DMS 273 (cell line): ENCODE data around the gene EPHX1.

Source experiments
- DNase-seq: peaks from one replicate; lab custom pipeline; 2025; ENCODE audit not compliant: unreplicated experiment; lab: John Stamatoyannopoulos, UW

Gene EPHX1

DNA sequence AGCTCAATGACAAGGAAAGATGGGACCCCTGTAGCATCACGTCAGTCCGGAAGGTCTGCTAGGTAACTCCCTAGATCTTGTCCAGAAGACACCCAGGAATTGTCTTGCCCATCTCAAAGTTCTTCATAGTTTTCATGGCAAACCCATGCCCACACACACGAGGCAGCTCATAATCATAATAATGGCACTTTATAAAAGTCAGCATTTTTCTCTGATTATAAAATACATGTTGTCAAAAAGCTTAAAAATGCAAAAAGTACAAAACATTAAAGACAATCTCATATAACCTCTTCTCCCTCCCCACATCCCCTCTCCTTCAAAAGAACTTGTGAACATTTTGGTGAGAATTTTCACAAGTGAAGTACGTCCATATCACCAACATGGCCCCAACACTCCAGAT lies 30.8 kb downstream of the EPHX1 start:
- DNase-seq: no peak

DNA sequence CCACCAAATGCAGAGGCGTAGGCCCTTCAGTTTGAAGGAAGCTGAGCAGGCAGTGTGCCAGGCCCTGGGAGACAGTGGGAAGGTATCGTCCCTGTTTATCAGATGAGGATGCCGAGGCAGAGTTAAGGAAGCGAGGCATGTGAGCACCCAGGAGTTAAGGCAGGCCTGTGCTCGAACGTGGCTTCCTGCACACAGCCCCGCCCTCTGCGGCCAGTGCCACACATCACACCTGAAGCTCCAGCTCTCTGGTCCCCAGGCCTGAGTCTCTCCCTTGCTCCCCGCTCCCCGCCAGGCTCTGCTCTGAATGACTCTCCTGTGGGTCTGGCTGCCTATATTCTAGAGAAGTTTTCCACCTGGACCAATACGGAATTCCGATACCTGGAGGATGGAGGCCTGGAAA lies 32.1 kb downstream of the EPHX1 start:
- DNase-seq: no peak

DNA sequence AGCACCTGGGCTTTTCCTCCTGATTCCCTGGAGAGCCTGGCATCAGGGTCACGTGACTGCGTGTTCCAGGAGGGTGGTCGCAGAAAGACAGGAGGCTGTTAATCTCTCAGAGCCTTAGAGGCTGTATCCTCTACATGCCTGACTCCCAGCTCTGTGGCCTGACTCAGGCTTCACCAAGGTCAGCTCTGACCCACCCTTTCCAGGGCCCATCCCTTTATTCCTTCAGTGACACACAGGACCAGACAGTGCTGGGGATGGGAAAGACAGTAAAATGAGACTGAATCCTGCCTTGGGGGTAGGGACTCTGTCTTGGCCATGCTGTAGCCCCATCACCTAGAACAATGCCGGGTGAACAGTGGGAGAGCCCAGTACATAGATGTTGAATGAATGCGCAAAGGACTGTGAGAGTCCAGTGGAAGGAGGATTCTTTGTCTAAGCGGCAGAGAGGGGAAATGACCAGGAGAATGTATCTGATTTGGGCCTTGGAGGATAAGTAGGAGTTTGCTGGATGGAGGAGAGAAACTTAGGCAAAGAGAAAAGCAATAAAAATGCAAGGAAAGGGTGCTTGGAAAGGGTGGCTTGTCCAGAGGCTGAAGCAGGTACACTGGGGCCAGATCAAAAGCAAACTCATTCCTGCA lies 33.0 kb downstream of the EPHX1 start:
- no peak for DNase-seq

DNA sequence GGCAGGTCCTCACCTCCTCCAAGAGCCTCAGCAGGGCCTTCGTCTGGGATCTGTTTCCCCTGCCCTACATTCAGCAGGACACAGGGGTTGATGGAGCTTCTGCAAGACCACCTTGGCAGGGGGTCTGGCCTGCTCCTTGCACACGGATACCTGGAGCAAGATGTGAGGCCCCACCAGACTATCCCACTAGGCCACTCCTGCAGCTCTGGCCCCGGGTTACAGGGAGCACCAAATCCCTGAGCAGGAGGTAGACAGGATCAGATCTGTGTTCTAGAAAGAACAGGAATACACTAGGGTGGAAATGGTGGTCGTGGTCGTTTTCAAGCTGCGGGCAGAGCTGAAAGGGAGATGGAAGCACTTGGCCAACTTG lies 33.5 kb downstream of the EPHX1 start:
- no peak for DNase-seq

DNA sequence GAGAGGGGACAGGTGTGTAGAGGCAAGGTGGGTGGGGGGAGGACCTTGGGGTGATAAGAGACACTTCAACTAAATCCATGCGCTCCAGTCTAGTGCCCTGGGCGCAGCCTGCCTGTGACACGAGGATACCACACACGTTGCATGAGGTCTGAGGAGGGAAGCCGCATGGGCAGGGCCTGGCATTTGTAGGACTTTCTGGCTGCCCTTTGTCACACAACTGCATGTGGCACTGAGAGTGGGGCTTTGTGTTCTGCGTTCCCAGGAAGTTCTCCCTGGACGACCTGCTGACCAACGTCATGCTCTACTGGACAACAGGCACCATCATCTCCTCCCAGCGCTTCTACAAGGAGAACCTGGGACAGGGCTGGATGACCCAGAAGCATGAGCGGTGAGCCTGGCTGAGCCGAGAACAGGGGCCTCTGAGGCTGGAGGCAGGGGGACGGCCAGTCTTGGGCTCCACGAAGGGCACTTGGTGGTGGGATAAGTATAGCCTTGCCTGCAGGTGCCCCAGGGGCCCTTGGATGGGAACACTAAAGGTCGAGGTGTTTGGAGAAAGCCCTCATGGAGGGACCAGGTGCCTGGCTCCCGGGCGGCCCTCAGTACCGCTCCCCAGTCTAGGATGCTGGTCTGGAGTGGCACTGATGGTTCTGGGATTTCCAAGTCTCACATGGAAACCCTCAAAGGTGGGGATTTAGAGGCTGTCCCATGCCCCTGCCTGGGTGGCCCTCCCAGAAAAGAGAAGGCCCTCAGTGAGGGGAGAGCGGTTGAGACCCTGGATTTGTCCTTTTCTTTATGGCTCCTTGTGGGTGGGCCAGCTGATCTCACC lies 34.5 kb downstream of the EPHX1 start:
- DNase-seq: no peak

DNA sequence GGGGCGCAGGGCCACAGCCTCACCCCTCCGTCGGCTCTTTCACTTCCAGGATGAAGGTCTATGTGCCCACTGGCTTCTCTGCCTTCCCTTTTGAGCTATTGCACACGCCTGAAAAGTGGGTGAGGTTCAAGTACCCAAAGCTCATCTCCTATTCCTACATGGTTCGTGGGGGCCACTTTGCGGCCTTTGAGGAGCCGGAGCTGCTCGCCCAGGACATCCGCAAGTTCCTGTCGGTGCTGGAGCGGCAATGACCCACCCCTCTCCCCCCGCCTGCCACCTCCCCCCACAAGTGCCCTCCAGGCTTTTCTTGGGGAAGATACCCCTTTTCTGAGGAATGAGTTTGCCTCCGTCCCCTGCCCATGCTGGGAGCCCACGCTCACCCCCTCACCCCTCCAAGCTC lies 35.2 kb downstream of the EPHX1 start:
- DNase-seq: no peak

DNA sequence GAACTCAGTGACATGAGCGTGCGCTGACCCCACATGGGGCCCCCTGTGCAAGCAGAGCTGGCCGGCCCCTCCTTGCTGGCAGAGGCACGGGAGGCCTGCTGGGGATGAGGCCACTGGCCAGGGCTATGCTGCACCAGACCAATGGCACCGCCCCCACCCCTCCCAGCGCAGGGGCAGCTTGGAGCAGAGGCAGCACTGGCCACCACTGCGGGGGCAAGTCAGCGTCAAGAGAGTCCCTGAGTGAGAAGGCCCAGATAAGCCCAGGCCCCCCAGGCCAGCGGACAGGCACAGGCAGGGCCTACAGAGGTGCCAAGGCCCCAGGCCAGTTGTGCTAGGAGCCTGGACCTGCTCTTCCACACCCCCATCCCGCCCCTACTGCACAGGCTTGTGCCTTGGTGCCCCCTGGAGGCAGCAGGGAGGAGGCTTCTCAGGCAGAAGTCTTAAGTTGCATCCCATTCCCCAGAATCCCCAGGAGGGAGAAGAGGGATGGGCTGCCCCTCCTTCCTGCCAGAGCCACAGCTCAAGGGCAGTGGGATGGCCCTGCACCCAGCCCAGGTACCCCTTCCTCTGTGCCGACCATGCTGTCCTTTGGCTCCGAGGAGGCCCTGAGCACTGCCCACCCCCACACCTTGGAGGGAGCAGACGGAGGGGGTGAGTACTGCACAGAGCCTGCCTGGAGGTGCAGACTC lies 35.8 kb downstream of the EPHX1 start:
- DNase-seq: peak; percentile 91

DNA sequence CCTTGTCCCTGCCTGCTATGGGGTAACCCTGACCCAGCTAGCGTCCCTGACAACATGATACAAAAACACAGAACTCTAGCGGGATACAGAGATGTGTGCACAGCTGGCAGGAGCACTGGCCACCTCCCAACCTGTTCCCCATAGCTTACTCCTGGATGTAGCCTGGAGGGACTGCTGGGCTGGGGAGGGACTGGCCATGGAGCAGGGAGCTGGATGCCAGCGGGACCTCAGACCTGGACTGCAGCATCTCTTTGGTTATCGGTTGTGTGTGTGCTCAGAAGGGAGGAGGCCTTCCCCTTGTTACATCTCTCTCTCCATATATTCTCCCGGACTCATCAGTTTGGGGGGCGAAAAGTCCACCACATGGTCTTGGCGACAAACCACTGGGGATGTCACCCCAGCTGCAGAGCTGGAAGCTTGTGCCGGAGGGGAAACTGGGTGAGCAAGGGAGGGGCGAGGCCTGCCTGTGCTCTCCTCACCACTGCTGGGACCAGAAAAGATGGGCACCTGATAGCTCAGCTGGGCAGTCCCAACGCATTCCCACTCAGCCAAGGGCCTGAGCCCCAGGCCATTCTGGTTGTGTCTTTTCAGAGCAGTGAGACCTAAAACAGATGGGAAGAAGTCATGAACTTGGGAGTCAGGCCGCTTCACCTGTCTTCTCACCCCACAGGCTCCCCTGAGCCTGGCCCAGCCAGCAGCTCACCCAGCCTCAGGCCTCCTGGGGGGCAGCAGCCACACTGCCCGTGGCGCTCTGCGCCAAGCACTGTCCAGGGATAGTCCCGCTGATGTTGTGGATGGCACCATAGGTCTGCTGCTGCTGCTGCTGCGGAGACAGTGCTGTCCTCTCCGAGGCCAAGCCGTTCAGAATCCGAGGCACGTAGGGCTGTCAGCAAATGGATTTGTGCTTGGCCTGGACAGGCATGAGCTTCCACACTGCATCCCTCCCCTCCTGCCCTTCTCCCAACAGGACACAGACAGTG lies 36.7 kb downstream of the EPHX1 start:
- no peak for DNase-seq

DNA sequence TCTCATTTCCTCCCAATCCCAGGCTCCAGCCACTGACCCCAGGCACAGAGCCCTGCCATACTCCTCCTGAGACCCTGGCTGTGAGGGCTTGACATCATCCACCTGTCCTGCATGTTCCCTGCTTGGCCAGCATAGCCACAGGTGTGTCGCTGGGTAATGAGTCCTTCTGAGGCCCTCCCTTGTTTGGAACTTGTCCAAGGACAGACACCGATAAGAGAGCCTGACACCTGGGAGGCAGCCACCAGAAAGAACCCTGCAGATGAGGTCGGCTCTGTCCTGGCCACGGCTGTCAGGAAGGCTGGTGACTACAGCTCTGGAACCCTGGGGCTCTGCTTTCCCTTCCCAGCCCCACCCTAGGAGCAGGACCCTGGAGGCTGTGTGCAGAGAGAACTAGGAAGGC lies 37.7 kb downstream of the EPHX1 start:
- DNase-seq: no peak

DNA sequence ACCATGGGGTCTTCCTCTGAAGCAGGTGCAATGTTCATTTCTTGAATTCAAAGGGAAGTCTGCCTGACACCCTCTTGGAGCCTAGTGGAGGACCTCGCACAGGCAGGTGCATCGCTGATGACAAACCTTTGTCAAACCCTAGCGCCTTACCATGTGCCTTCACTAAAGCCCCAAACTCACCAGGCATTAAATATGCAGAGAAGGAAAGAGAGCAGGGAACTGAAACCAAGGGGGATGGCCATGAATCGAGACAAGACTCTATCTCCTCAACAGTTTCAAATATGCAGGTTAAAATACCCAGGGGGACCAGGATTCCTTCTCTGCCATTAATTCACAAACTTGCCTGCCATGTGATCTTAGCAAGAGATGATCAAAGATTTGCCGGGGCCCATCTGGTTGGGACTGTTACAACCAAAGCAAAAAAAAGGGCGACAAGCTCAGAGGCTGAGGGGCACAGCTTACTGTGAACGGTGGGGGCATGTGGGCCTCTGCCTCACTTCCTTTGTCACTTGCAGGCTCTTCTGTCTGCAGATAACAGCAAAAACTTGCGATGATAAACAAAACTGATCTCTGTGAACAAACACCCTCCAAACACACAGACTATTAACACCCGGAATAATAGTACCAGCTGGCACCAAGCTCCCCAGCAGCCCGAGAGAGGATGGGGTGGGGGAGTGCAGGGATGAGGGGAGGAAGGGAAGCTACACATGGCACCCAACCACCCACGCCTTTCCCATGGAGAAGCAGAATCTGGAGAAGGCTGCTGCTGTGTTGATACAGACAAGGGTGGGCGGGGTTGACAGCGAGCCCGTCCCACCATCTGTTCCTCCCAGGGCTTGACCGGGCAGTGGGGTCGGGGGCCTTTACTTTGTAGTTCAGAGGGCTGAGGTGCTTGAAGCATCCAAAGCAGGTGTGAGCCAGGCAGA lies 38.4 kb downstream of the EPHX1 start:
- DNase-seq: peak; percentile 97

DNA sequence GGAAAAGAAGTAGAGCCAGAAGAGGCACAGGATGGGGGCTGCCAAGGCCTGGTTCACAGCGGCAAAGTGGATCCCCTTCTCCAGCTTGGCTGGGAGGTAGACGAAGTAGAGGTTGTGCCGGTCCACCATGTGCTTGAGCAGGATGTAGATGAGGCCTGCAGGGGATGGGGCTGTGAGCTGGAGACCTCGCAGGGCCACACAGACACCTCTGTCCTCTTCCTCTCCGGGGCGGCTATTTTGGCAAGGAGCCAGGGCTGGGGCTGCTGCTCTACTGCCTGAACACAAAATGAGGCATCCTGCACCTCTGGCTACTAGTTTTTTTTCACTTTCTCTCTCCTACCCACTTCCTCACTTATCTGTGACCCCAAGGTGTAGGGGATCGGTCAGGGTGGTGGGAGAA lies 40.0 kb downstream of the EPHX1 start:
- DNase-seq: peak; percentile 36

DNA sequence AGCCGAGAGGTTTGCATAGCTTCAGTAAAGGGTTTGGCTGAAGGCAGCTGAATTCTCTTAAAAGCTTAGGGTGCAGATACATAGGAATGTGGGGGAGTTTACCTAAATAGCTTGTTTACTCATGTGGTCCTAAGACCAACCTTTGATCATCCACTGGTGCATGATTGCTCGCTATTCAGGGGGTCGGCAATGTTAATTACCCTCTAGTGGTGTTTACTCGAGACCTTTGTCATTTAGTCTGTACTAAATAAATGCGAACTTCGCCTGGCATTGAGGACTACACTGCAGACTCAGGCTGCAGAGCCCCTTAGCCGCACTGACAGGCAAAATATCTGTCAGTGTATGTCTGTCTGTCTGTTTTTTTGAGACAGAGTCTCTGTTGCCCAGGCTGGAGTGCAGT lies 40.4 kb downstream of the EPHX1 start:
- DNase-seq: no peak

DNA sequence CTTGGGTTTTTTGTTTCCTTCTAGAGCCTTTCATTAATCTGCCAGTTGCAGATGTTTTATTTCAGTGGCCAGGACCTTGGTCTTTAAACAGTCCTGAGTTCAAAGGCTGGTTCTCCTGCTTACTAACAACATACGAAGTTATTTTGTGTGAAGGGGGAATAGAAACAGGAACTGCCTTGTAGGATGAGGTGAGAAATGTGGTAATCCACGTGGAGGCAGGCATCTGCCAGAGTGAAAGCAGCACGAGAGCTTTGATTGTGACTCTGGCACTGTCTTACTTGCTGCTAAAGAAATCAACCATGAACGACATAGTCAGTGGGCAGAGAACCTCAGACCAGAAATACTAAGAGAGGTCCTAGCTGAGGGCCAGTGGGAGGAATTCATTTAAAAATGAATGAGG lies 41.9 kb downstream of the EPHX1 start:
- no peak for DNase-seq

DNA sequence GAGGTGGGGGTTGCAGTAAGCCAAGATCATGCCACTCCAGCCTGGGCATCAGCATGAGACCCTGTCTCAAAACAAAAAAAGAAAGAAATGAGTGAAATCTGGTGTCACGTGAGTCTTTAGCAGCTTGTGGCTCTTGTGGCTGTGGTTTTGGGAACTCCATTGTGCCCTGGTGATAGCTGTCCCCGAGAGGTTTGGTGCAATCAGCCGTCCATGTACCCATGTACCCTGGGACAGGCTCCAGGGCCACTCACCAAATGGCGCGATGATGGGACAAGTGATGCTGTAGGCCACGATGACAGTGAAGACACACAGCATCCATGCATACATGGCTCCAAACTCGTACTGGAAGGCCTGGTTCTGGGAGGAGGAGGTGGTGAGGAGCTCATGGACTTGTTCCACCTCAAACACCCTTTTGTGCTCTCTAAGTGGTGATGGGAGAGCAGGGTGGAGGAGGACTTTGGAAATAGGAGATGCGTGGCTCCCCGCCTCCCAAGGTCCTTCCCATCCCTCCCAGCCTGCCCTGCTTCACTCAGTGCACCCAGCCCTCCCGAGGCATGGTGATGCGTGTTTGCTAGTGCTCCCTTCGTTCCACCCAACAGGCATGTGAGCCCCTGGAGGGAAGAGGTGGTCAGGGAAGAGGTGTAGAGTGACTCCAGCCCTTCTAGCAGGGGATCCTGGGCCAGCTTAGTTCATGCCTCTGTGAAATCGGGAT lies 42.6 kb downstream of the EPHX1 start:
- no peak for DNase-seq

DNA sequence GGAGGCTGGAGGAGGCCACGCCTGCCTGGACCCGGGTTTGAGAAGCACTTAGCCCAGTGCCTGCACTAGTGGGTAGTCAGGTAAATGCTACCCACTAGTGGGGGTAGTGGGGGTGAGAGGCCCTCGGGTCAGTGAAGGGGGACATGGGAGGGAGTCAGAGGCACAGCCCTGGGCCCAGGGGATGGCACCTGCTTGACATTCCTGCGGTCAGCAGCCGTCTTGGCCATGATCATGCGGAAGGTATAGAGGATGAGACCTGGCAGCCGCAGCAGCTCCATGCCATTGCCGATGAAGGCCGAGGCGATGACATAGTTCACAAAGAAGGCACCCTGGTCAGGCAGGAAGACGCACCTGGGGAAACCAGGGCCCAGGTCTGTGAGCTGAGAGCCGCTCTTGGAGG lies 43.5 kb downstream of the EPHX1 start:
- DNase-seq: no peak

DNA sequence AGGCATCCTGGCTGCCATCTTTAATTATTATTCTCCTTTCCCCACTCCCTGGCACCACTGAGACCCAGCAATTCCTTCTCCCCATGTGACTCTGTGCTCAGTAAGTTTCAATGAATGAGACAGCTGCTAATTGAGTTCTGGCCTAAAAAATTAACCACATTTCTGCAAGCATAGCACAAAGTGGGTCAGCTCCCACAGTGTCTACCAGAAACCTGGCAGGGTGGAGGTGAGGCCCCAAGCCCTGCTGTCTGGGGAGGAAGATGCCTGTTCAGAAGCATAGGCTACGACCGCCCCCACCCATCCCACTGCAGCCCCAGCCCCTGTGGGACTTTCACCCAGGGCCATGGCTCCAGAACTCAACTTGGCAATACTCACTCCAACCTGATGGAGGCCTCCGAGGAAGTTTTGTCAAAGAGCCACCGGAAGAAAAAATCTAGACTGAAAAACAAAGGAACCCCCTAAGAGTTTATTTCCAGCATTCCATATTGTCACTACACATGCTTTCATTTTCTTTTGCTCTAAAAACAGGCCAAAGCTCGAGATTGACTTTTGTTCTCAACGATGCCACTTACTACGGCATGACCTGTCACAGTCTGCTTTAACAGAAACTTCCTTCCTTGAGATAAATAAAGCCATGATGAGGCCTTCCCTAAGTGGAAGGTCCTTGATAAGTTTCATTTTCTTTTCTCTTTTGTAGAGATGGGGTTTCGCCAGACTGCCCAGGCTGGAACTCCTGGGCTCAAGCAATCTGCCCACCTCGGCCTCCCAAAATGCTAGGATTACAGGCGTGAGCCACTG lies 45.8 kb downstream of the EPHX1 start:
- DNase-seq: no peak

DNA sequence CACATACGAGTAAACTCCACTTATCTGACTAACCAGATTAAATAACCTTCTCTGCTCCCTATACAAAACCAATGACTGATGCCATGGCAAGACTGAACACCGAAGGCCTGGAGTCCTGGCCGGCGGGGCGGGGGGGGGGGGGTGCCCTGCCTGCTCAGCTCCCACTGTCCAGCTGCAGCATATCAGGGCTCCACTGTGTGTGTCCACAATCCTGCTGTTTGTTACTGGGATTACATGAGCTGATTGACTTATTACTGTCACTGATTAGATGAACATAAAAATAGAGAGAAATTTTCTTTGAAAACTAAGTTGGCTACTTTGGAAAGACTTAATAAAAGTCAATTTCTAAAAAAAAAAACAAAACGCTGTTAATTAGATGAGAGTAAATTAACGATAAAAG lies 47.3 kb downstream of the EPHX1 start:
- DNase-seq: no peak

DNA sequence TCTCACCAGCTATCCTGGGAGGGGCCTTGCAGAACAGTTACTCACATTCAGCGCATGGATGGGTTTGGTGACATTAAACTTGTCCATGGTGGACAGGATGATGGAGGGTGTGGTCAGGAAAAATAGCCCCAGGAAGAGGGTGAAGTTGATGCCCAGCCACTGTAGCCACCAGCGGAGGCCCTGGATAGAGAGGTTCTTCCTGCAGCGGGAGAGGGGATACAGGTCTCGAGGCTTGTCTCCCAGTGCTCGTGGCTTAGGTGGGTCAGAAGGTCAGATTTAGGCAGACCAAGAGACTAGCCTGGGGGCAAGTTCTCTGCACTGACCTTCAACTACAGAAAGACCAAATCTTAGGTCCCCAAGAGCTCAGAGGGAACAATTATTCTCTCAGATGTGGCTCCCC lies 49.2 kb downstream of the EPHX1 start:
- no peak for DNase-seq

DNA sequence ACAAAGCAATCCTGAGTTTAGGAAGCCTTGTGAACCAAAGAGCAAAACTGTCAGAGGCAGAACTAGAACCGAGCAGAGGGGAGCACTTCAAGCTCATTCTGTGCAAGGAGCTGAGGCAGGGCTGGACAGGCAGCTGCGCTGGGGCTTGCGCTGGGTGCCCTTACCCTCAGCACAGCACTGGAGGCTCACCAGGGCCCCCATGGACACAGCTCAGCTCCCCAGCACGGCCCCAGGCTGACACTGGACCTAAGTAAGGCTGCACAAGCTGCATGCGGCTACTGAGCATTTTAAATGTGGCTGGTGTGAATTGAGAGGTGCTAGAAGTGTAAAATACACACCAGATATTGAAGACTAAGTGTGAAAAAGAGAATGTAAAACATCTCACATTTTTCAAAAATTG lies 50.2 kb downstream of the EPHX1 start:
- DNase-seq: no peak
